Erythroblast (primary cell): ENCODE data around the gene PGBD5.

Experiments
- DNase-seq, 2 experiments: peaks; one replicate each; lab custom pipeline; 2025; lab: John Stamatoyannopoulos, UW
- GATA1 ChIP-seq: IDR thresholded peaks from 2 replicates; pipeline ENCODE4 v1.6.1; 2011; ENCODE audit warnings: low read depth, mild to moderate bottlenecking, control low read depth, low read length, moderate library complexity
- POLR2A ChIP-seq: IDR thresholded peaks from 2 replicates; pipeline ENCODE4 v1.6.1; 2011; ENCODE audit warnings: mild to moderate bottlenecking, low read length

The PGBD5 gene

DNA sequence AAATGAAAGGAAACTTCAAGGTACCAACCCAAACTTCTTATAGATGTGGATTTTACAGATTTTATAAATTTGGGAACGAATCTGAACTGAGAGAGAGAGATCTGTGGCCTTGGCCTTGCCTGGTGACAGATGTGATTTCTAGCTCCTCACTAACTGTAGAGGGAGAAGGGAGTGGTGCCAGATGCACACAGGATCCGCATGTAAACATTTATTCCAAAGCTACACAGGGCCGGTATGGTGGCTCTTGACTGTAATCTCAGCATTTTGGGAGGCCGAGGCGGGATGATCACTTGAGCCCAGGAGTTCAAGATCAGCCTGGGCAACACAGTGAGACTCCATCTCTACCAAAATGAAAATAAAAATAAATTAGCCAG, 77.1 kb downstream of the PGBD5 start:
- DNase-seq = no peak
- TF ChIP-seq GATA1 (no peak), POLR2A (no peak)

- no peak for DNase-seq
- no peak for TF ChIP-seq GATA1
- TF ChIP-seq POLR2A = no peak
Measured at GRCh38 chr1:230348386-230349019, 77.6 kb downstream of the PGBD5 start.

GRCh38 chr1:230347896-230348295, 78.2 kb downstream of the PGBD5 start:
- TF ChIP-seq POLR2A (no peak), GATA1 (no peak)
- no peak for DNase-seq

GRCh38 chr1:230345139-230345885, 80.8 kb downstream of the PGBD5 start:
- TF ChIP-seq POLR2A = no peak
- no peak for TF ChIP-seq GATA1
- no peak for DNase-seq

DNA sequence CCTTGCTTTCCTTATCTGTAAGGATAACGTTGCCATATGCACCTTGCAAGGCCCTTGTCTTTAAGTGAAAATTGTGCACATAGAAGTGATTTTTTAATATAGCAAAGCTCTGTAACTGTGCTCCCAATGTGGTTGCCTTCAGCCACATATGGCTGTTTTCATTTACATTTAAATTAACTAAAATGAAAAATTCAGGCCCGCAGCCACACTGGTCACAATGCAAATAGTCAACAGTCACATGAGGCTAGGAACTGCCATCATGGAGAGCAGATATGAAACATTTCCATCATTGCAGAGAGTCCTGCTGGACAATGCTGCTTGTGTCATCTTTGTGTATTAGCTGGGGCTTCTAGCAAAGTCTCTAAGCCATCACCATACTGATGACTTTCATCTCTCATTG, 83.4 kb downstream of the PGBD5 start:
- no peak for DNase-seq
- TF ChIP-seq GATA1 (no peak), POLR2A (no peak)

GRCh38 chr1:230342019-230342418, 84.1 kb downstream of the PGBD5 start:
- TF ChIP-seq GATA1 (no peak), POLR2A (no peak)
- no peak for DNase-seq

- TF ChIP-seq GATA1 (no peak), POLR2A (no peak)
- DNase-seq = no peak
Measured at GRCh38 chr1:230341162-230341546, 85.0 kb downstream of the PGBD5 start.

GRCh38 chr1:230340526-230341161, 85.5 kb downstream of the PGBD5 start:
- DNase-seq = no peak
- TF ChIP-seq POLR2A (no peak), GATA1 (no peak)

DNA sequence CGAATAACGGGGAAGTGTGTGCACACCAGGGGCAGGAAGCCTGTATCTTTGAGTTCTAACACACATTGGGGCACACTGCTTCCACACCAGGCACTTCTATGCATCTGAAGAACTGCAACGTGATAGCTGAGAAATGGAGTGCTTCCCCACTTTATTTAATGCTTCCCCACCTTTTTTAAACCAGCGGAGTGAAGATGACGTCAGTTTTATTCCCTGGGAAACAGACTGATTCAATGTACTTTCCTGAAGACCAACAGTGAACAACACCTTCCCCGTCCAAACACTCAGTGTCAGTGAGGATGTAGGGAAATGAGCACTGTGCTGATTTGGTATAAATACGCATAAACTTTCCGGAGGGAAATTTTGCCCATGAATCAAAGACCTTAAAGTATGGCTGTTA, 87.1 kb downstream of the PGBD5 start:
- no peak for DNase-seq
- TF ChIP-seq POLR2A (no peak), GATA1 (no peak)

- no peak for DNase-seq
- TF ChIP-seq POLR2A = no peak
- no peak for TF ChIP-seq GATA1
Measured at GRCh38 chr1:230337266-230337665, 88.9 kb downstream of the PGBD5 start.

- TF ChIP-seq GATA1 = no peak
- TF ChIP-seq POLR2A = no peak
- DNase-seq = no peak
Measured at GRCh38 chr1:230335861-230336522, 90.1 kb downstream of the PGBD5 start.

DNA sequence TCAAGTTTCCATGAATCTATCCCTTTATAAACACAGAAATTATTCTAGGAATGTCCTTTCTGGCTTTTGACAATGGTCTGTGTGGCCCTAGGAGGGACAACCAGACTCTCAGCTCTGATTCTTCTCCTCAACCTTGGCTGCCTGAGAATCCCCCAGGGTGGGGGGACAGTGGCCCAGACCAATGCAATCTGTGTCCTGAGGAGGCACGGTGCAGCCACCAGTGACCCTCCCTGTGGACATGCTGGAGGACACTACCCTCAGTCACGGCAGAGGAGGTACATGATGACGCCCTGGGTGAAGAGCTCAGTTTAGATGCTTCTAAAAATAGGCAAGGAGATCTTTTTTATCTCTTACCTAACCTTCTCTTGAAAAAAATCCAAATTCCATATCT, 91.7 kb downstream of the PGBD5 start:
- no peak for TF ChIP-seq POLR2A
- no peak for TF ChIP-seq GATA1
- no peak for DNase-seq

DNA sequence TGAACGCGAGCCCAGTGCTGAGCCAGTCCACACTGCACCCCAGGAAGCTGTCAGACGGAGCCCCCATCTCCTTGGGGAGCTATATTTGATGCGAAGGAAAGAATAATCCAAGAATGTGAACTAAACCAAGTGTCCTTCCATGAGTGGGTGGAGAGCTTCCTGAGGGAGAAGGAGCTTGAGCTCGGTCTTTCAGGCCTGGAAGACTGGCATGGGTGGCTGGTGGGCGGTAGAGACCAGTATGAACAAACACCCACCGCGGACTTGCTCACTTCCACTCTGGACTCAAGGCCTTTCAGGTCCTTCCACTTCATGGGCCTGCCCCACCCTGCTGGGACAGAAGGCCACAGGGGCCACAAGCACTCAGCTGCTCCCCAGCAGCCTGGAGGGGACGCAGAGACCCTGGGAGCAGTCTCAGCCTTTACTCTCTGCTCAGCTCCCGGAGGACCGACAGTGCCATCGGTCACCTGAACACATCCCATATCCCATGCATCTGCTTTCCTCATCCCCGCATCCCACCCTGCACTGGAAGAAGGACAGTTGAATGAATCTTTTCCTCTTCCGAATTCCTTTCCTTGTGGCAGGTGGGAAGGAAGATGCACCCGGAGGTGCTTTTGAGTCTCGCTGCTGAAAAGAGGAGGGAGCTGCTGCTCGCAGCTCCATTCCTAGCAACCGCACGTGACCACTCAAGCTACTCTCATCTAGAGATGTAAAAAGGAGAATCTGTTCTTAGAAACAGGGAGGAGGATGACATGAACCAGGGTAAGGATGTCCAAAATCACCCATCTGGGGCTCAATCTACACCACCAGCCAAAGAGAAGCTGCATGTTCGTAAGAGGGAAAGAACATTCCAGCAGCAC, 92.3 kb downstream of the PGBD5 start:
- DNase-seq = no peak
- TF ChIP-seq GATA1 (no peak), POLR2A (no peak)
